ENCODE results near the gene TAF1L. TPM values are rescaled to one million over a fixed set of nuclear protein-coding genes. Genes with fewer than 3 reads are reported as not detected.

TAF1L gene
- total RNA-seq: not detected

GRCh38 chr9:32635362-32635761 is at the start of gene TAF1L:
Gene TAF1L, minus strand, starts transcription at chr9:32635669. Its CDS starts 90 bp downstream, at chr9:32635579.
- ATAC-seq: no peak
- TF ChIP-seq, protein P1, sequence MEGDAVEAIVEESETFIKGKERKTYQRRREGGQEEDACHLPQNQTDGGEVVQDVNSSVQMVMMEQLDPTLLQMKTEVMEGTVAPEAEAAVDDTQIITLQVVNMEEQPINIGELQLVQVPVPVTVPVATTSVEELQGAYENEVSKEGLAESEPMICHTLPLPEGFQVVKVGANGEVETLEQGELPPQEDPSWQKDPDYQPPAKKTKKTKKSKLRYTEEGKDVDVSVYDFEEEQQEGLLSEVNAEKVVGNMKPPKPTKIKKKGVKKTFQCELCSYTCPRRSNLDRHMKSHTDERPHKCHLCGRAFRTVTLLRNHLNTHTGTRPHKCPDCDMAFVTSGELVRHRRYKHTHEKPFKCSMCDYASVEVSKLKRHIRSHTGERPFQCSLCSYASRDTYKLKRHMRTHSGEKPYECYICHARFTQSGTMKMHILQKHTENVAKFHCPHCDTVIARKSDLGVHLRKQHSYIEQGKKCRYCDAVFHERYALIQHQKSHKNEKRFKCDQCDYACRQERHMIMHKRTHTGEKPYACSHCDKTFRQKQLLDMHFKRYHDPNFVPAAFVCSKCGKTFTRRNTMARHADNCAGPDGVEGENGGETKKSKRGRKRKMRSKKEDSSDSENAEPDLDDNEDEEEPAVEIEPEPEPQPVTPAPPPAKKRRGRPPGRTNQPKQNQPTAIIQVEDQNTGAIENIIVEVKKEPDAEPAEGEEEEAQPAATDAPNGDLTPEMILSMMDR (IDR thresholded peaks at IDR 0.05): no peak
- TF ChIP-seq POLR2A (IDR thresholded peaks at IDR 0.05): no peak
- intact Hi-C loops (cut with DNase I): no loop called here
- Histone ChIP-seq H3K27ac (no peak within 1 kb of the TSS), H3K4me3 (no peak within 1 kb of the TSS), H3K4me1 (no peaks in the 10 kb centered on the region), H3K36me3 (replicated peaks in 1 of 2; ENCODE audit: insufficient read depth in 1 of 2, low read depth in 2 of 2) (no peaks in the 10 kb centered on the region), H3K27me3 (no peaks in the 10 kb centered on the region), H3K9me3 (no peaks in the 10 kb centered on the region)
- WGBS, 2 donors: 85 to 92% methylated on average over 15 to 23 of the region's 23 CpGs
- no peak for DNase-seq

- 75 to 83% methylated on average over 1 of the region's 1 CpG for WGBS, 2 donors
- H3K4me3 ChIP-seq: no peak overlapping the region
- ATAC-seq: no peak
- TF ChIP-seq POLR2A (IDR thresholded peaks at IDR 0.05): no peak
- TF ChIP-seq, protein P1 (IDR thresholded peaks at IDR 0.05): no peak
- H3K27me3 ChIP-seq: no peaks in the 10 kb centered on the region
- H3K27ac ChIP-seq: no peak overlapping the region
- H3K36me3 ChIP-seq (replicated peaks in 1 of 2; ENCODE audit: insufficient read depth in 1 of 2, low read depth in 2 of 2): no peaks in the 10 kb centered on the region
- intact Hi-C loops (cut with DNase I): no loop called here
- DNase-seq: no peak
- no peaks in the 10 kb centered on the region for H3K4me1 ChIP-seq
- H3K9me3 ChIP-seq: no peaks in the 10 kb centered on the region
Measured at GRCh38 chr9:32681751-32682150, 46.3 kb upstream of the TAF1L start.

DNA sequence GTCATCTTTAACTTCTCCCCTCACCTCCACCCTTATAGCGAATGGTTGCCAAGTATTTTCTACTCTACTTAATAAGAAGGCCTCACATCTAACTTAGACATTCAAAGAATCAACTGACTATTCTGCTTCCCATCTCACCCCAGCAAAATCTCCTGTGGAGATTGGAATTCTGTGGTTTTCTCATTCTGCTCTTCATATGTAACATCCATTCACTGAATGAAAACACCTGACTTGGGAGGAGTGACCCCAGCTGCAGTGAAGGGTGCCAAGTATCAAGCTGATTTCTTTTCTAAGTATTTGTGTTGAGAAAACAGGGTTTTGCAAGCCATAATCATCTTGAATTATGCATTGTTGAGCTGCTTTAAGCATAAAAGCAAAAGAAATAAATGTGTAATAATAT is 42.5 kb upstream of the TAF1L start:
- ATAC-seq (no peak), DNase-seq (no peak)
- WGBS, 2 donors: 74 to 76% methylated on average over 1 of the region's 1 CpG
- intact Hi-C loops (cut with DNase I): no loop called here
- Histone ChIP-seq H3K4me3 (no peak overlapping the region), H3K36me3 (replicated peaks in 1 of 2; ENCODE audit: insufficient read depth in 1 of 2, low read depth in 2 of 2) (no peaks in the 10 kb centered on the region), H3K27ac (no peak overlapping the region), H3K9me3 (no peaks in the 10 kb centered on the region), H3K27me3 (no peaks in the 10 kb centered on the region), H3K4me1 (no peaks in the 10 kb centered on the region)
- no peak for TF ChIP-seq POLR2A (IDR thresholded peaks at IDR 0.05)
- TF ChIP-seq, protein P1 (IDR thresholded peaks at IDR 0.05): no peak

DNA sequence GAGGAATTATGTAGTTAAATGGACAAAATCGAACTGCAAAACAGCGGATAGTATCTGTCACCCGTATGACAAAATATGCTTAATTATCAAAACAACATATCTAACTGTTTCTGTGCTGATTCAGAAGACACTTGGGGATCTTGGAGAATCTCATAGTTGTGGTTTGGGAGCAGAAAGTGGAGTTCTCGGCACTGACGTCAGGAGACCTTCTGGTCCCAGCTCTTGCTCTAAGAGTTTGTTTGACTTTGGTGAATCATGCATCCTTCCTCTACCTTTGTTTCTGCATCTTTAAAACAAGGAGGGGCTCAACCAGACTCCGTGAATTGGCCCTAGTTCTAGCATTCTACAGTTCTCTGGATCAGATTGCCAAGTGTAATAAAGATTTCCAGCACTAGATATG is 37.0 kb upstream of the TAF1L start:
- intact Hi-C loops (cut with DNase I): no loop called here
- Histone ChIP-seq H3K27ac (no peak overlapping the region), H3K9me3 (no peaks in the 10 kb centered on the region), H3K4me1 (no peaks in the 10 kb centered on the region), H3K36me3 (replicated peaks in 1 of 2; ENCODE audit: insufficient read depth in 1 of 2, low read depth in 2 of 2) (no peaks in the 10 kb centered on the region), H3K4me3 (no peak overlapping the region), H3K27me3 (no peaks in the 10 kb centered on the region)
- no peak for ATAC-seq
- 61 to 65% methylated on average over 6 of the region's 6 CpGs for WGBS, 2 donors
- TF ChIP-seq, protein P1 (IDR thresholded peaks at IDR 0.05): no peak
- TF ChIP-seq POLR2A (IDR thresholded peaks at IDR 0.05): no peak
- no peak for DNase-seq

- Histone ChIP-seq H3K9me3 (no peaks in the 10 kb centered on the region), H3K4me3 (no peak overlapping the region), H3K27ac (no peak overlapping the region), H3K4me1 (no peaks in the 10 kb centered on the region), H3K27me3 (no peaks in the 10 kb centered on the region), H3K36me3 (replicated peaks in 1 of 2; ENCODE audit: insufficient read depth in 1 of 2, low read depth in 2 of 2) (no peaks in the 10 kb centered on the region)
- no peak for ATAC-seq
- no peak for DNase-seq
- intact Hi-C loops (cut with DNase I): no loop called here
- TF ChIP-seq, protein P1 (IDR thresholded peaks at IDR 0.05): no peak
- TF ChIP-seq POLR2A (IDR thresholded peaks at IDR 0.05): no peak
- 64 to 75% methylated on average over 1 of the region's 1 CpG for WGBS, 2 donors
Measured at GRCh38 chr9:32671333-32671732, 35.9 kb upstream of the TAF1L start.
